Hindlimb muscle (tissue), 1 donor: ENCODE measurements around the gene ANKRD30B. TPM values are rescaled to one million over a fixed set of nuclear protein-coding genes. Genes with fewer than 3 reads are reported as not detected.
"Not testable (repeated sequence)": the region's sequence is repeated elsewhere in the genome, so short reads cannot be mapped to it uniquely, and the experiment has no call there.

Source experiments
- DNase-seq: peaks from one replicate; pipeline ENCODE4 v3.0.0-alpha.2; 2013
- polyA plus RNA-seq: library from polyadenylated mRNA; unstranded; fragments of 120-200 nt; gene quantifications from one replicate; pipeline ENCODE4 v1.2.1, GENCODE V29; 2013; ENCODE audit not compliant: insufficient read length

The ANKRD30B gene
- not detected for polyA plus RNA-seq

- no peak for DNase-seq
These were observed at the start of gene ANKRD30B for GRCh38 chr18:14747513-14748474. TSS of gene ANKRD30B (plus strand) at chr18:14748172. CDS start at chr18:14748420, 248 bp downstream.

- DNase-seq = not testable (repeated sequence)
These were observed 46.5 kb upstream of the ANKRD30B start for GRCh38 chr18:14701286-14702040.

- not testable (repeated sequence) for DNase-seq
These were observed 38.2 kb upstream of the ANKRD30B start for GRCh38 chr18:14709761-14710160.

GRCh38 chr18:14721569-14721968 lies 26.4 kb upstream of the ANKRD30B start:
- DNase-seq = not testable (repeated sequence)

GRCh38 chr18:14739056-14739455 lies 8.9 kb upstream of the ANKRD30B start:
- not testable (repeated sequence) for DNase-seq

- DNase-seq = no peak
These were observed 1.1 kb upstream of the ANKRD30B start for GRCh38 chr18:14746897-14747296.

- no peak for DNase-seq
These were observed 524 bp downstream of the ANKRD30B start for GRCh38 chr18:14748496-14748895.

- DNase-seq = not testable (repeated sequence)
These were observed 15.6 kb downstream of the ANKRD30B start for GRCh38 chr18:14763566-14763965.

- DNase-seq = no peak
These were observed 19.5 kb downstream of the ANKRD30B start for GRCh38 chr18:14767474-14767873.

GRCh38 chr18:14768241-14768640 lies 20.3 kb downstream of the ANKRD30B start:
- DNase-seq = no peak

GRCh38 chr18:14769381-14769780 lies 21.4 kb downstream of the ANKRD30B start:
- no peak for DNase-seq

GRCh38 chr18:14776801-14777200 lies 28.8 kb downstream of the ANKRD30B start:
- DNase-seq = no peak

- DNase-seq = no peak
These were observed 33.7 kb downstream of the ANKRD30B start for GRCh38 chr18:14781671-14782070.

- no peak for DNase-seq
These were observed 36.2 kb downstream of the ANKRD30B start for GRCh38 chr18:14784133-14784532.

- not testable (repeated sequence) for DNase-seq
These were observed 48.9 kb downstream of the ANKRD30B start for GRCh38 chr18:14796876-14797275.

GRCh38 chr18:14797969-14798764 lies 50.2 kb downstream of the ANKRD30B start:
- not testable (repeated sequence) for DNase-seq

GRCh38 chr18:14811081-14811480 lies 63.1 kb downstream of the ANKRD30B start:
- not testable (repeated sequence) for DNase-seq

- DNase-seq = not testable (repeated sequence)
These were observed 79.1 kb downstream of the ANKRD30B start for GRCh38 chr18:14826972-14827632.

GRCh38 chr18:14841607-14842006 lies 93.6 kb downstream of the ANKRD30B start:
- not testable (repeated sequence) for DNase-seq

GRCh38 chr18:14851533-14851932 lies 103.6 kb downstream of the ANKRD30B start:
- not testable (repeated sequence) for DNase-seq

GRCh38 chr18:14855634-14856033 lies 107.7 kb downstream of the ANKRD30B start:
- not testable (repeated sequence) for DNase-seq

- DNase-seq = not testable (repeated sequence)
These were observed 108.3 kb downstream of the ANKRD30B start for GRCh38 chr18:14856256-14856655.
